ENCODE data around the gene PARP9.

DNA sequence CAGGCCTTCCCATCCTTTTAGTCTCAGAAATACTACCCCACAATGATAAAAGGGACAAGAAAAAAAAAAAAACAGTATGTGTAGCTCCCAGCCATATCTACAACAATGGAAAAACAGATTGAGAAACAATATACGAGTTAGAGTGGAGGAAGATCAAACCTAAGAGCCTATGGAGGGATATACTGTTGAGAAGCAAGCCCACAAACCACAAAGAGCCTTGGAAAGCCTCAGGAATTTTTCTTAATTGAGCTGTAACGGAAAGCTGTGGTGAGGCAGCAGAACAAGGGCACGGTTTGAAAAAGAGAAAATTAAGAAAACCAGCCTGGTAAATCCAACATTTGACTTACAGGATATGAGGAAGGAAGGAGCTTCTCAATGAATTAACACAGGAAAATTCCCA, 70.8 kb downstream of the PARP9 start:
- no peak for TF ChIP-seq POLR2AphosphoS5 (IDR thresholded peaks at IDR 0.05; ENCODE audit: low read depth, low read length)
- no peak for TF ChIP-seq FOXP2 (optimal IDR thresholded peaks at IDR 0.05; ENCODE audit: borderline replicate concordance, extremely low read depth, extremely low read length, insufficient read depth)
- TF ChIP-seq, protein P1, sequence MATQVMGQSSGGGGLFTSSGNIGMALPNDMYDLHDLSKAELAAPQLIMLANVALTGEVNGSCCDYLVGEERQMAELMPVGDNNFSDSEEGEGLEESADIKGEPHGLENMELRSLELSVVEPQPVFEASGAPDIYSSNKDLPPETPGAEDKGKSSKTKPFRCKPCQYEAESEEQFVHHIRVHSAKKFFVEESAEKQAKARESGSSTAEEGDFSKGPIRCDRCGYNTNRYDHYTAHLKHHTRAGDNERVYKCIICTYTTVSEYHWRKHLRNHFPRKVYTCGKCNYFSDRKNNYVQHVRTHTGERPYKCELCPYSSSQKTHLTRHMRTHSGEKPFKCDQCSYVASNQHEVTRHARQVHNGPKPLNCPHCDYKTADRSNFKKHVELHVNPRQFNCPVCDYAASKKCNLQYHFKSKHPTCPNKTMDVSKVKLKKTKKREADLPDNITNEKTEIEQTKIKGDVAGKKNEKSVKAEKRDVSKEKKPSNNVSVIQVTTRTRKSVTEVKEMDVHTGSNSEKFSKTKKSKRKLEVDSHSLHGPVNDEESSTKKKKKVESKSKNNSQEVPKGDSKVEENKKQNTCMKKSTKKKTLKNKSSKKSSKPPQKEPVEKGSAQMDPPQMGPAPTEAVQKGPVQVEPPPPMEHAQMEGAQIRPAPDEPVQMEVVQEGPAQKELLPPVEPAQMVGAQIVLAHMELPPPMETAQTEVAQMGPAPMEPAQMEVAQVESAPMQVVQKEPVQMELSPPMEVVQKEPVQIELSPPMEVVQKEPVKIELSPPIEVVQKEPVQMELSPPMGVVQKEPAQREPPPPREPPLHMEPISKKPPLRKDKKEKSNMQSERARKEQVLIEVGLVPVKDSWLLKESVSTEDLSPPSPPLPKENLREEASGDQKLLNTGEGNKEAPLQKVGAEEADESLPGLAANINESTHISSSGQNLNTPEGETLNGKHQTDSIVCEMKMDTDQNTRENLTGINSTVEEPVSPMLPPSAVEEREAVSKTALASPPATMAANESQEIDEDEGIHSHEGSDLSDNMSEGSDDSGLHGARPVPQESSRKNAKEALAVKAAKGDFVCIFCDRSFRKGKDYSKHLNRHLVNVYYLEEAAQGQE (IDR thresholded peaks at IDR 0.05; ENCODE audit: insufficient read depth in 1 of 2, low read depth in 2 of 2, low read length in 2 of 2) = no peak
- no peak for TF ChIP-seq TAF1 (IDR thresholded peaks at IDR 0.05; ENCODE audit: borderline replicate concordance, insufficient read depth, low read length)
